KG1 (cell line): ENCODE data around the gene MRPL34.
A peak's percentile ranks its signal among the peaks of the same experiment; 100 is the strongest.
"Not testable (repeated sequence)": the region's sequence is repeated elsewhere in the genome, so short reads cannot be mapped to it uniquely, and the experiment has no call there.

Experiments used
- DNase-seq: peaks from one replicate; lab custom pipeline; 2025; lab: John Stamatoyannopoulos, UW

Gene MRPL34

DNA sequence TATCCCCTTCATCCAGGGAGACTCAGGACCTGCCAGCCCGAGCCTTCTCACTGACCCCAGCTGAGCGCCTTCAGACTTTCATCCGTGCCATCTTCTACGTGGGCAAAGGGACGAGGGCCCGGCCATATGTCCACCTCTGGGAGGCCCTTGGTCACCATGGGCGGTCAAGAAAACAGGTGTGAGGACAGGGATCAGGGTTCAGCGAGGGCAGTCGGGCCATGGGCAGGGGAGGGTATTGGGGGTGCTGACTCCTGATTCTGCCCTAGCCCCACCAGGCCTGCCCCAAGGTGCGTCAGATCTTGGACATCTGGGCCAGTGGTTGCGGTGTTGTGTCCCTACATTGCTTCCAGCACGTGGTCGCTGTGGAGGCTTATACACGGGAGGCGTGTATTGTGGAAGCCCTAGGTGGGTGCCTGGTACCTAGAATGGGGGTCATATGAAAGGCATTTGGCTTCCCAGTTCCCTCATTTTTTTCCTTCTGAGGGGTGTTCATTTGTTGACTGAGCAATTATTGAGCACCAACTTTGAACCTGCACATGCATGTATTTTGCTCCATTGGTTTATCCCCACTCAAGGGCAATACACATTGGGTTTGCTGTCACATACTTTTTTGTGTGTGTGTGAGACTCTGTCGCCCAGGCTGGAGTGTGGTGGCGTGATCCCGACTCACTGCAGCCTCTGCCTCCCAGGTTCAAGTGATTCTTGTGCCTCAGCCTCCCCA is 20.1 kb upstream of the MRPL34 start:
- DNase-seq = no peak

- DNase-seq = no peak
Observed at GRCh38 chr19:17286263-17286662, 19.4 kb upstream of the MRPL34 start.

DNA sequence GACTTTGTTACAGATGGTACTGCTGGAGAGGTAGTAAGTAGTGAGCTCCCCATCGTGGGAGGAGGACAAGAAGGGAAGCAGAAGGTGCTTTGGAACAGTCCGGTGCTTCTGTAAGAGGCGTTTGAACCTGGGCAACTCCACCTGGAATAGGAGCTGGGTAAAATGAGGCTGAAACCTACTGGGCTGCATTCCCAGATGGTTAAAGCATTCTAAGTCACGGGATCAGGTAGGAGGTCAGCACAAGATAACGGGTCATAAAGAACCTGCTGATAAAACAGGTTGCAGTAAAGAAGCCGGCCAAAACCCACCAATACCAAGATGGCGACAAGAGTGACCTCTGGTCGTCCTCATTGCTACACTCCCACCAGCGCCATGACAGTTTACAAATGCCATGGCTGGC is 18.9 kb upstream of the MRPL34 start:
- DNase-seq = no peak

DNA sequence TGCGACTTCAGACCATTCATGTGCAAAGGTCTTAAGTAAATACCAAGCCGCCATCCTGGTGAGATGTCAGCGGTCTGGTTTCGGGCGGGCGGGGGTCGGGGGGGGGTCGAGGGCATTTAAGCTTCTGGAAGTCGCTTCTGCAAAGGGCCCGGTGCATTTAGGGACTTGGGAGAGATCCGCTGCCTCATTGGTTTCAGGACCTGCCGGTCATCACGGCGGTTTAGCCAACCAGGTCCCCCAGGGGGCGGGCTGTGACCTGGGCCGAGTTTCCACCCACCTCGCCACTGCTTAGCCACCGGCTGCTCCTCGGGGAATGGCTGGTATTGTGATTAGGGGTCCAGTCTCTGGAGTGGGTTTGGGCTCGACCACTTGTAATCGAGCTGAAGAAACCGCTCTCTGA is 16.2 kb upstream of the MRPL34 start:
- no peak for DNase-seq

DNA sequence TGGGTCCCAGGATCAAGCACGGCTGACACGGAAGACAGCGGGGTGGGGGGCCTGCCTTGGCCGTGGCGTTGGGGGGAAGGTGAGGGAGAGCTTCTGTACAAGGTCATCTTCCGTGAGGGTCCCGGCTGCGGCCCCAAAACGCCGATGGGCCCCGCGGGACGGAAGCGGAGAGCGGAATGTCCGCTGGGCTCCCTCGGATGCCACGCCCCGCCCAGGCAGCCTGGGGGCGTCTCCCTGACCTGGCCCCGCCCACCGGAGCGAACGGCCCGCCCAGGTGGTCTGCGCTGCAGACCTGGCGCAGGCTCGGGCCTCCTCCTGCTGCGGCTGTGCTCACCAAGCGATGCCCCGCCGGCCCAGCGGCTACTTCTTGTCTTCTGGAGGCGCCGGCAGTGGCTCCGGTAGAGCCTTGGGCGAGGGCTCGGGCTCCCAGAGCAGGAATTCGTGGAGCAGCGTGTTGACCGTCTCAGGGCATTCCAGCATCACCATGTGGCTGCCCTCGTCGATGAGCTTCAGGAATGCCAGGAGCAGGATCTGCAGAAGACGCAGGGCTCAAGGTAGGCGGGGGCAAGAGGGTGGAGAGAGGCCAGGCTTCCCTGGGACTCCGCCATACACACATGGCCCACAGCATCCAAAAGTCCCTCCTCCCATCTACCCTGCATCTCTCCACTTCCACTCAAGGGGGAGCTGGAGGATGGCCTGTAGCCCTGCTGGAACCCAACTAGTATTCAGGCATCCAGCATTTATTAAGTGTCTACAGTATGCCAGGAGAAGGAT is 13.2 kb upstream of the MRPL34 start:
- DNase-seq = no peak

DNA sequence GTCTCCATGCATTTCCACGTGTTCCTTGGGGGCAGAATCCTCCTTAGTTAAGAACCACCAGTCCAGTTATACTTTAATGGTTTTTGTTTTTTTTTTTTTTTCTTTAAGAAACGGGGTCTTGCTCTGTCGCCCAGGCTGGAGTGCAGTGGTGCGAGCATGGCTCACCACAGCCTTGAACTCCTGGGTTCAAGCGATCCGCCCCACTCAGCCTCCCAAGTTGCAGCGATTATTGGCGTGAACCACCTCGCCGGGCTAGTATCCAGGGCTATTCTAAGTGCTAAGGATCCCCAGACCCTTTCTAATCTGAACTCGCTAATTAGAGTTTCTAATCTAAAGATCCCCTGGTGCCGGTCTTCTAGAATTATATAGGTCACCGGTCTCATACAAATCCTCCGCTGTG is 12.1 kb upstream of the MRPL34 start:
- DNase-seq = no peak

- no peak for DNase-seq
Observed at GRCh38 chr19:17294051-17294891, 11.4 kb upstream of the MRPL34 start.

GRCh38 chr19:17295551-17295950 is 10.1 kb upstream of the MRPL34 start:
- DNase-seq = not testable (repeated sequence)

DNA sequence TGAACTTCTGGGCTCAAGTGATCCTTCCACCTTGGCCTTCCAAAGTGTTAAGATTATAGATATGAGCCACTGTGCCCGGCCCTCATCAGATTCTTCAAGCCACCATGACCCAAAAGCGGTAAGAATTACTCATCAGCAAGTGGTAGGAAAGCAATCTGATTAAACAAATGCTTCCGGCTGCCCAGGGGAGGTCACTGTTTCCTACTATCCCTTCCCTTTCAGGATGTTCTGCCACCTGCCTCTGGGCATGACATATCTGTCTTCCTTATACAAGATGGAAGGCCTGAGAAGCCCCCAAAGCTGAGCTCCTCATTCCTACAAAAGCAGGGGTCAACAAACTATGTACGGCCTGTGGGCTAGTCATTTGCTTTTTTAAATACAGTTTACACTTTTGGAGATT is 9.4 kb upstream of the MRPL34 start:
- DNase-seq = no peak

- no peak for DNase-seq
Observed at GRCh38 chr19:17296976-17297375, 8.7 kb upstream of the MRPL34 start.

- no peak for DNase-seq
Observed at GRCh38 chr19:17300992-17301619, 4.6 kb upstream of the MRPL34 start.

- DNase-seq = no peak
Observed at GRCh38 chr19:17302391-17303166, 3.1 kb upstream of the MRPL34 start.

DNA sequence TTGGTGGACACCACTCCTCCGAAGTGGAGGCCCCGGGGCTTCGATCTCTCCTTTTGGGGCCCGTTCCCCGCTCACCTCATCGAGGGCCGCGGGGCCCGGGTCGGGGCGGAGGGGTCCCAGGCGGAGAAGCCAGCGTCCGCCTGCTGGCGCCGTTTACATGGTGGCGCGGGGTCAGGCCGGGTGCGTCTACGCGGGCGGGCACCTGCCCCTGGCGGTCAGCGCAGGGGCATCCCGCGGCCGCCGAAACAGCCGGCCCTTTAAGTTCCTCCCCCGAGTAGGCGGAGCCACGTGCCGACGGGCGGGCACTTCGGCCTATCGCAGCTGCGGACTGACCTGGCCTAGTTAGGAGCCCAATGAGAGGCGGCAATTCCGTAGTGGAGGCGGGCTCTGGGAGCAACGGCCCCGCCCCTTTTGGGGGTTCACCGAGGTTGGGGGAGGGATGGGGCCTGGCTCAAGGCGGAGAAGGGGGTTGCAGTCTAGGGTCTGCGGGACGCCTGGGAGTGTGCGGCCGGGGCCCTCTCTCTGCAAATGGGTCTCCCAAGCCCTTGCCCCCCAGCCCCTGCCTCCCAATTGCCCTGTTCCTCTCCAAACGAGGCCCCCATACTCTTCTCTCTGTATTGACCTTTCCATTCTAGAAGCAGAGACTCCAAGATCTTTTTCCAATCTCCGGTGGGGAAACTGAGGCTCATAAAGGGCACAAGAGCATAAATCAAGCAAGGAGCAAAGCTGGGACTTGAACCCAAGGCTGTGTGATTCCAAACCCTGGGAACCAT is 2.3 kb upstream of the MRPL34 start, which contains the start of gene ABHD8:
ABHD8 (minus strand) TSS at position 259 of the 773 bp plus-strand sequence. CDS start 1,809 bp downstream, outside the sequence.
- peak; percentile 86 for DNase-seq

DNA sequence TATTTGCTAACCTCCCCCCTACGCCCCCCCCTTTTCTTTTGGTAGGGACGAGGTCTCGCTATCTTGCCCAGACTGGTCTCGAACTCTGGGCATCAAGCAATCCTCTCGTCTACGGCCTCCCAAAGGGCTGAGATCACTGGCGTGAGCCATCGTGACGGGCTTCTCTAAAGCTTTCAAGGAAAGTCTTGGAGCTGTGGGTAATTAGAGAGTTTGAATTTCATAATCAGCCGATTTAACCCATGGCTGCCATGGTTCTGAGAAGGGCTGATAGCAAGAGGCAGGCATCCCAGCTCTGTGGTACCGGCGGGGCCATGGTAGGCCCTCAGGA is 1.8 kb upstream of the MRPL34 start:
- DNase-seq = no peak

DNA sequence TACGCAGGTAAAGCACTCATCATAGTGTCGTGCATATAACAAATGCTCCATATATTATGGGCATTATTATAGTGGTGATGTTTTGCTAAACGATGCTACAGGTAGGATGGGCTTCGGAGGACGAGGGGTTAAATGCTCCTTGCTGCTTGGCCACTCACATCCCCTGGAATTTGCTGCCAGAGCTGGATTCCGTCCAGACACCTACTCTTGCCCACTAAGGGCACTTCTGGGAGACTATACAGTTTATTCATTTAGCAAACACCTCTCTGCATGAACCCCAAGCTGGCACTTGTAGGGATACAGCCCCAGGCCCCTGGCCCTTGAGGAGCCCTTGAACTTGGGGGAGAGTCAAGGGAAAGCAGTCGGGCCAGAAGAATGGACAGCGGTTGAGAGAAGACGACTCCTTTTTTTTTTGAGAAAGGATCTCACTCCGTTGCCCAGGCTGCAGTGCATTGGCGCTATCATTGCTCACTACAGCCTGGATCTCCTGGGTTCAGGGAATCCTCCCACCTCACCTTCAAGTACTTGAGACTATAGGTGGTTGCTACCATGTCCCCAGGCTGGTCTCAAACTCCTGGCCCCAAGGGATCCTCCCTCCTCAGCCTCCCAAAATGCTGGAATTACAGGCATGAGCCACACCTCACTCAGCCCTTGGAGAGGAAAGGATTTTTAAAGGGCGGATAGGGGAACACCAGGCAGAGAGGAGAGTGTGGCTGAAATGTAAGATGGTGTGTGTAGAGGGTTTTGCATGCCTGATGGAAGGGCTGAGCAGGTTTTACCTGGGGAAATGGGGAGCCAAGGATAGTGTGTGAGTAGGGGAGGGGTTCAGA is 1.1 kb upstream of the MRPL34 start:
- DNase-seq = no peak

GRCh38 chr19:17305216-17305516 is 506 bp upstream of the MRPL34 start:
- DNase-seq = no peak

DNA sequence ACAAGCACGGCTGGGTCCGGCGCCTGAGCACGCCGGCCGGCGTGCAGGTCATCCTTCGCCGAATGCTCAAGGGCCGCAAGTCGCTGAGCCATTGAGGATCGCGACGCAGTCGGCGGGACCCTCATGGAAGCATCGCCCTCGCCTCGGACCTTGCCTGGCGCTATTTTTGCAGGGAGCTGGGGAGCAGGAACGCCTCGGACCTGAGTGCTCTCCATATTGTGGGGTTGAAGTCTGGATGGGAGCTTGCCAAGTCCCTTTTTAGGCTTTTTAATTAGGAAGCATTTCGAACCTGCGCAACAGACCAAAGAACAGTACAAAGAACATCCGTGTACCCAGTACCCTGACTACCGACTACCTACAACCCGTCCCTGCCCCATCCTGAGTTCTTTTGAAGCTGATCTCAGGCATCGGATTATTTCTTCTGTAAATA is 628 bp downstream of the MRPL34 start:
- peak; percentile 56 for DNase-seq

DNA sequence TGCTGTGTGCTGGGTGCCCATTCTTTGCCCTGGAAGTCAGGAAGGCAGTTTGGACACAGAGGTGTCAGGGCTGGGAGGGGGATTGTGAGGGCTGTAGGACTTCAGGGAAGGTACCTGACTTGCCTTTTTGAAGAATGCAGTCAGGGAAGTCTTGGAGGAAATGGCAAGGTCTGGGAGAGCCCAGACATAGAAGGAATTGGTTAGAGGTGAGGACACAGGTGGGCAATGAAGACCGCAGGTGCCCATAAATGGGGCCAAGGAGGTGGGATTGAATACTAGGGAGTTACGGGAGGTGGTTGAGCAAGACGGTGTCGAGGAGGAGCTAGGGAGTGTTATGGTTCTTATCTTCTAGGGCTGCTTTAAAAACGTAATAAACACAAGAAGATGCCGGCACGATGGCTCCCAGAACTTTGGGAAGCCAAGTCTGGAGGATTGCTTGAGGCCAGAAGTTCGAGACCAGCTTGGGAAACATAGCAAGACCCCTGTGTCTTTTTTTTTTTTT is 2.3 kb downstream of the MRPL34 start:
- no peak for DNase-seq

- peak; percentile 97 for DNase-seq
Observed at GRCh38 chr19:17309198-17309964, 3.7 kb downstream of the MRPL34 start, which contains the start of gene DDA1. Gene DDA1 (plus strand): TSS chr19:17309563. CDS start chr19:17309655, 92 bp downstream.
